Neural cell (in vitro differentiated cells): ENCODE data around the gene REG1B. TPM values are rescaled to one million over a fixed set of nuclear protein-coding genes. Genes with fewer than 3 reads are reported as not detected.

Experiments used
- H2AFZ ChIP-seq: fragments of 200-600, 300-800 bp; sonication (generic), shearing (Covaris generic); 2 replicates; pipeline ENCODE4 v1.6.0; 2014; ENCODE audit warnings: low read depth, mild to moderate bottlenecking, antibody characterized with exemption, low read length, moderate library complexity
- H3F3A ChIP-seq: fragments of 200-600 bp; shearing (Covaris generic); 2 replicates; pipeline ENCODE4 v1.6.1; 2016; ENCODE audit warnings: mild to moderate bottlenecking, moderate library complexity, mixed read lengths, antibody characterized with exemption, low read length; ENCODE audit not compliant: insufficient read depth, poor library complexity, severe bottlenecking
- H3K27ac ChIP-seq: fragments of 200-600, 300-800 bp; sonication (generic), shearing (Covaris generic); 2 replicates; pipeline ENCODE4 v1.5.1; 2014; ENCODE audit warnings: mild to moderate bottlenecking, low read length, moderate library complexity
- H3K27me3 ChIP-seq: fragments of 300-800, 200-600 bp; sonication (generic), shearing (Covaris generic); 2 replicates; pipeline ENCODE4 v1.6.0; 2014; ENCODE audit warnings: mild to moderate bottlenecking, low read depth, low read length, moderate library complexity; ENCODE audit not compliant: insufficient read depth
- H3K36me3 ChIP-seq: fragments of 300-800, 200-600 bp; sonication (generic), shearing (Covaris generic); 2 replicates; pipeline ENCODE4 v1.5.1; 2014; ENCODE audit warnings: mild to moderate bottlenecking, antibody characterized with exemption, low read length, moderate library complexity; ENCODE audit not compliant: insufficient read depth
- H3K4me2 ChIP-seq: fragments of 300-800, 200-600 bp; sonication (generic), shearing (Covaris generic); 2 replicates; pipeline ENCODE4 v1.6.0; 2014; ENCODE audit warnings: mild to moderate bottlenecking, low read length
- H3K4me3 ChIP-seq: fragments of 300-800, 200-600 bp; sonication (generic), shearing (Covaris generic); 2 replicates; pipeline ENCODE4 v1.5.1; 2014; ENCODE audit warnings: mild to moderate bottlenecking, low read length, moderate library complexity
- H3K79me2 ChIP-seq: fragments of 200-600 bp; shearing (Covaris generic); replicated peaks from 2 replicates; pipeline ENCODE4 v1.6.0; 2014; ENCODE audit warnings: mild to moderate bottlenecking, low read length, moderate library complexity; ENCODE audit not compliant: insufficient read depth
- H3K9ac ChIP-seq: fragments of 300-800, 200-600 bp; sonication (generic), shearing (Covaris generic); 2 replicates; pipeline ENCODE4 v1.6.1; 2016; ENCODE audit warnings: mild to moderate bottlenecking, low read length, mixed read lengths
- H3K9me2 ChIP-seq: fragments of 200-600 bp; shearing (Covaris generic); 2 replicates; pipeline ENCODE4 v1.6.1; 2016; ENCODE audit warnings: mild to moderate bottlenecking, low read length, mixed read lengths; ENCODE audit not compliant: insufficient read depth
- H3K9me3 ChIP-seq: fragments of 200-600, 300-800 bp; sonication (generic), shearing (Covaris generic); 2 replicates; pipeline ENCODE4 v1.6.1; 2016; ENCODE audit warnings: mild to moderate bottlenecking, mixed run types, low read length, moderate library complexity, mixed read lengths
- H4K20me1 ChIP-seq: fragments of 200-600 bp; shearing (Covaris generic); 2 replicates; pipeline ENCODE4 v1.6.1; 2016; ENCODE audit warnings: mild to moderate bottlenecking, mixed run types; ENCODE audit not compliant: insufficient read depth
- polyA plus RNA-seq: library from polyadenylated mRNA; depleted of rRNA; stranded (reverse); fragments of >200 nt; gene quantifications from 2 replicates; pipeline ENCODE4 v1.2.3, GENCODE V29; 2014
- TF ChIP-seq, protein P1 (sequence below): IDR thresholded peaks from 2 replicates; pipeline ENCODE4 v1.6.1; 2012; ENCODE audit warnings: borderline replicate concordance
- TF ChIP-seq, protein P2 (sequence below): fragments of 450-650 bp; IDR thresholded peaks from 2 replicates; pipeline ENCODE4 v1.5.1; 2014; ENCODE audit warnings: antibody characterized with exemption, mild to moderate bottlenecking, moderate library complexity; ENCODE audit not compliant: poor library complexity, severe bottlenecking

REG1B gene
- polyA plus RNA-seq, 1 donor from 2014 or later = not detected

DNA sequence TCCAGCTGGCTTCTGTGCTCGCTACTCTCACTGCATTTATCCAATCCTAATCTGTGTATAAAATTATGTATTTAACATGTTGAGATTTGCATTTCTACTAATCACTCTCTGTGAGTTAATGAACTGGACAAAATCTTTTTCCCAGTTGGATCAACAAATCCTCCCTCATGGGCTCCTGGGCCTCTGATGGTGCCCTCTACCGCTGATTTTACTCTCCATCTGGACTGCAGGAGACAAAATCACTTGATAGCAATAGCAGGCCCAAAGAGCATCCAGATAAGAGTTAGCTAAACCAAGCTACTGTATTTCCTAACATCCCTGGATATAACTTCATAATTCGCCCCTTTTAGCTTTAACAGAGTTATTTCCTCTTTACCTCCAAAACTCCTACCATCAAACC lies 47.8 kb downstream of the REG1B start:
- TF ChIP-seq, protein P1, sequence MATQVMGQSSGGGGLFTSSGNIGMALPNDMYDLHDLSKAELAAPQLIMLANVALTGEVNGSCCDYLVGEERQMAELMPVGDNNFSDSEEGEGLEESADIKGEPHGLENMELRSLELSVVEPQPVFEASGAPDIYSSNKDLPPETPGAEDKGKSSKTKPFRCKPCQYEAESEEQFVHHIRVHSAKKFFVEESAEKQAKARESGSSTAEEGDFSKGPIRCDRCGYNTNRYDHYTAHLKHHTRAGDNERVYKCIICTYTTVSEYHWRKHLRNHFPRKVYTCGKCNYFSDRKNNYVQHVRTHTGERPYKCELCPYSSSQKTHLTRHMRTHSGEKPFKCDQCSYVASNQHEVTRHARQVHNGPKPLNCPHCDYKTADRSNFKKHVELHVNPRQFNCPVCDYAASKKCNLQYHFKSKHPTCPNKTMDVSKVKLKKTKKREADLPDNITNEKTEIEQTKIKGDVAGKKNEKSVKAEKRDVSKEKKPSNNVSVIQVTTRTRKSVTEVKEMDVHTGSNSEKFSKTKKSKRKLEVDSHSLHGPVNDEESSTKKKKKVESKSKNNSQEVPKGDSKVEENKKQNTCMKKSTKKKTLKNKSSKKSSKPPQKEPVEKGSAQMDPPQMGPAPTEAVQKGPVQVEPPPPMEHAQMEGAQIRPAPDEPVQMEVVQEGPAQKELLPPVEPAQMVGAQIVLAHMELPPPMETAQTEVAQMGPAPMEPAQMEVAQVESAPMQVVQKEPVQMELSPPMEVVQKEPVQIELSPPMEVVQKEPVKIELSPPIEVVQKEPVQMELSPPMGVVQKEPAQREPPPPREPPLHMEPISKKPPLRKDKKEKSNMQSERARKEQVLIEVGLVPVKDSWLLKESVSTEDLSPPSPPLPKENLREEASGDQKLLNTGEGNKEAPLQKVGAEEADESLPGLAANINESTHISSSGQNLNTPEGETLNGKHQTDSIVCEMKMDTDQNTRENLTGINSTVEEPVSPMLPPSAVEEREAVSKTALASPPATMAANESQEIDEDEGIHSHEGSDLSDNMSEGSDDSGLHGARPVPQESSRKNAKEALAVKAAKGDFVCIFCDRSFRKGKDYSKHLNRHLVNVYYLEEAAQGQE = no peak
- TF ChIP-seq, protein P2, sequence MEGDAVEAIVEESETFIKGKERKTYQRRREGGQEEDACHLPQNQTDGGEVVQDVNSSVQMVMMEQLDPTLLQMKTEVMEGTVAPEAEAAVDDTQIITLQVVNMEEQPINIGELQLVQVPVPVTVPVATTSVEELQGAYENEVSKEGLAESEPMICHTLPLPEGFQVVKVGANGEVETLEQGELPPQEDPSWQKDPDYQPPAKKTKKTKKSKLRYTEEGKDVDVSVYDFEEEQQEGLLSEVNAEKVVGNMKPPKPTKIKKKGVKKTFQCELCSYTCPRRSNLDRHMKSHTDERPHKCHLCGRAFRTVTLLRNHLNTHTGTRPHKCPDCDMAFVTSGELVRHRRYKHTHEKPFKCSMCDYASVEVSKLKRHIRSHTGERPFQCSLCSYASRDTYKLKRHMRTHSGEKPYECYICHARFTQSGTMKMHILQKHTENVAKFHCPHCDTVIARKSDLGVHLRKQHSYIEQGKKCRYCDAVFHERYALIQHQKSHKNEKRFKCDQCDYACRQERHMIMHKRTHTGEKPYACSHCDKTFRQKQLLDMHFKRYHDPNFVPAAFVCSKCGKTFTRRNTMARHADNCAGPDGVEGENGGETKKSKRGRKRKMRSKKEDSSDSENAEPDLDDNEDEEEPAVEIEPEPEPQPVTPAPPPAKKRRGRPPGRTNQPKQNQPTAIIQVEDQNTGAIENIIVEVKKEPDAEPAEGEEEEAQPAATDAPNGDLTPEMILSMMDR = no peak
- Histone ChIP-seq H3K9me3 (no peaks in the 10 kb centered on the region), H3K36me3 (no peaks in the 10 kb centered on the region), H3F3A (no peaks in the 10 kb centered on the region), H3K27ac (no peak overlapping the region), H3K4me3 (no peak overlapping the region), H3K9ac (no peak overlapping the region), H4K20me1 (no peaks in the 10 kb centered on the region), H3K9me2 (no peaks in the 10 kb centered on the region), H2AFZ (no peak overlapping the region), H3K79me2 (no peaks in the 10 kb centered on the region), H3K4me2 (no peak overlapping the region), H3K27me3 (no peaks in the 10 kb centered on the region)

Other genes starting within 250 kb of the REG1B start
- gene REG3G, start 62.3 kb downstream of the REG1B start, polyA plus RNA-seq = not detected in 2 replicates
- not detected in 2 replicates for gene REG1A, start 32.5 kb upstream of the REG1B start, polyA plus RNA-seq
- gene REG3A, start 71.8 kb upstream of the REG1B start, polyA plus RNA-seq = not detected in 2 replicates